Anterior cingulate cortex (tissue), 58 donors: ENCODE data around the gene JARID2.

Experiments
- DNase-seq, 58 donors: peaks; one replicate each; lab custom pipeline; 2025; lab: John Stamatoyannopoulos, UW

JARID2 gene

GRCh38 chr6:15544321-15544900 is 298.5 kb downstream of the JARID2 start:
- DNase-seq = no peak

- no peak for DNase-seq
Measured at GRCh38 chr6:15546591-15546990, 300.7 kb downstream of the JARID2 start.

GRCh38 chr6:15547400-15547799 is 301.5 kb downstream of the JARID2 start:
- DNase-seq = no peak

- DNase-seq = no peak
Measured at GRCh38 chr6:15549371-15549770, 303.5 kb downstream of the JARID2 start.

- no peak for DNase-seq
Measured at GRCh38 chr6:15550546-15551123, 304.8 kb downstream of the JARID2 start.

GRCh38 chr6:15551262-15551661 is 305.4 kb downstream of the JARID2 start:
- no peak for DNase-seq

GRCh38 chr6:15551798-15552197 is 305.9 kb downstream of the JARID2 start:
- peak in 1 of 58 donors; percentile 8 for DNase-seq

GRCh38 chr6:15553031-15553430 is 307.2 kb downstream of the JARID2 start:
- no peak for DNase-seq

GRCh38 chr6:15553736-15554294 is 307.9 kb downstream of the JARID2 start:
- DNase-seq = no peak

GRCh38 chr6:15554728-15555100 is 308.8 kb downstream of the JARID2 start:
- DNase-seq = no peak

GRCh38 chr6:15555101-15556038 is 309.5 kb downstream of the JARID2 start:
- no peak for DNase-seq

GRCh38 chr6:15556711-15557110 is 310.8 kb downstream of the JARID2 start:
- DNase-seq = no peak

GRCh38 chr6:15557174-15557573 is 311.3 kb downstream of the JARID2 start:
- DNase-seq = no peak

- DNase-seq = no peak
Measured at GRCh38 chr6:15560713-15561112, 314.8 kb downstream of the JARID2 start.

GRCh38 chr6:15561447-15562199 is 315.8 kb downstream of the JARID2 start:
- no peak for DNase-seq

GRCh38 chr6:15562977-15563376 is 317.1 kb downstream of the JARID2 start:
- DNase-seq = no peak

GRCh38 chr6:15569035-15569995 is 323.4 kb downstream of the JARID2 start:
- no peak for DNase-seq

GRCh38 chr6:15570171-15570570 is 324.3 kb downstream of the JARID2 start:
- DNase-seq = no peak
